A673 (cell line): ENCODE data around the gene TPD52L1. TPM values are rescaled to one million over a fixed set of nuclear protein-coding genes. Genes with fewer than 3 reads are reported as not detected.
A peak's percentile ranks its signal among the peaks of the same experiment; 100 is the strongest.

ENCODE experiments used
- BruUV-seq: library from RNA; stranded (reverse); fragments of 400-500 nt; replicated peaks from 2 replicates; lab custom pipeline; 2021; lab: Mats Ljungman, UMichigan
- CTCF ChIA-PET: fragments of 300-600 bp; sonication (Branson Sonifier 250); formaldehyde crosslinking; loops from one replicate; lab custom pipeline; 2022; ENCODE audit warnings: antibody characterized with exemption; lab: Charles Lee
- POLR2A ChIA-PET: fragments of 300-600 bp; sonication (Branson Sonifier 250); formaldehyde crosslinking; loops from one replicate; lab custom pipeline; 2022; ENCODE audit warnings: antibody characterized with exemption; ENCODE audit not compliant: low non-redundant PET; lab: Charles Lee
- DNase-seq: peaks from one replicate; pipeline ENCODE4 v3.0.0-alpha.2; 2015; ENCODE audit warnings: low spot score
- H3K27ac ChIP-seq: fragments of 200-600 bp; sonication (generic); 2 replicates; pipeline ENCODE4 v1.5.1; 2016; ENCODE audit warnings: mixed run types, low read depth, mild to moderate bottlenecking, mixed read lengths, antibody characterized with exemption, low read length; ENCODE audit not compliant: poor library complexity, severe bottlenecking
- H3K27me3 ChIP-seq: fragments of 200-600 bp; sonication (generic); replicated peaks from 2 replicates; pipeline ENCODE4 v1.6.1; 2017; ENCODE audit warnings: mixed run types, low read depth, mild to moderate bottlenecking, mixed read lengths, antibody characterized with exemption, low read length; ENCODE audit not compliant: insufficient read depth, poor library complexity
- H3K36me3 ChIP-seq: fragments of 200-600 bp; sonication (generic); 2 replicates; pipeline ENCODE4 v1.6.1; 2016; ENCODE audit warnings: mixed run types, mild to moderate bottlenecking, mixed read lengths, antibody characterized with exemption, low read length; ENCODE audit not compliant: insufficient read depth, poor library complexity, severe bottlenecking
- H3K4me1 ChIP-seq: fragments of 200-600 bp; sonication (generic); 2 replicates; pipeline ENCODE4 v1.6.1; 2017; ENCODE audit warnings: mixed run types, mild to moderate bottlenecking, mixed read lengths, antibody characterized with exemption, low read length; ENCODE audit not compliant: insufficient read depth, poor library complexity, severe bottlenecking
- H3K4me3 ChIP-seq: fragments of 200-600 bp; sonication (generic); 2 replicates; pipeline ENCODE4 v1.5.1; 2016; ENCODE audit warnings: low read depth, mixed run types, mild to moderate bottlenecking, mixed read lengths, low read length; ENCODE audit not compliant: poor library complexity, severe bottlenecking
- H3K9me3 ChIP-seq: fragments of 200-600 bp; sonication (generic); 2 replicates; pipeline ENCODE4 v1.6.1; 2016; ENCODE audit warnings: mixed run types, low read depth, mild to moderate bottlenecking, mixed read lengths, antibody characterized with exemption, low read length; ENCODE audit not compliant: poor library complexity, severe bottlenecking
- CTCF ChIP-seq: fragments of 300-800, 200-600 bp; sonication (generic); conservative IDR thresholded peaks from 2 replicates; pipeline ENCODE4 v1.5.1; 2017; ENCODE audit warnings: low read depth, mild to moderate bottlenecking, antibody characterized with exemption, low read length, moderate library complexity, mixed read lengths
- EZH2 ChIP-seq: fragments of 200-600 bp; sonication (generic); IDR thresholded peaks from 2 replicates; pipeline ENCODE4 v1.6.1; 2017; ENCODE audit warnings: borderline replicate concordance, low read depth, mild to moderate bottlenecking, mixed read lengths, antibody characterized with exemption, low read length; ENCODE audit not compliant: poor library complexity, severe bottlenecking
- intact Hi-C: fragments of 100-400 bp; cut with micrococcal nuclease; formaldehyde crosslinking; loops from one replicate; pipeline ENCODE4 v1.10.0; 2022; ENCODE audit not compliant: unreplicated experiment
- total RNA-seq: library from RNA; stranded (reverse); gene quantifications from 2 replicates; pipeline ENCODE4 v1.2.3, GENCODE V29; 2021

The TPD52L1 gene
- total RNA-seq, 1 experiment from 2014 or later: 2.0 TPM

- Histone ChIP-seq H3K4me1 (peaks cover 19% of the 10 kb centered on the region), H3K27ac (peak overlapping the region; percentile 73), H3K4me3 (no peak overlapping the region), H3K27me3 (no peaks in the 10 kb centered on the region), H3K9me3 (no peaks in the 10 kb centered on the region), H3K36me3 (no peaks in the 10 kb centered on the region)
- intact Hi-C loops: no loop called here
- ChIA-PET POLR2A (no interaction called here), CTCF (interaction anchor here (0.7 kb wide), 1 partner anchor 1261 kb away, joined by 12 read pairs; no protein-coding TSS in a partner anchor)
- TF ChIP-seq CTCF (no peak), EZH2 (no peak)
- no TSS peak for BruUV-seq
- DNase-seq: peak; percentile 68
Observed at GRCh38 chr6:125201961-125202729, 48.6 kb downstream of the TPD52L1 start.

- TF ChIP-seq CTCF: no peak
- no peak for TF ChIP-seq EZH2
- intact Hi-C loops: no loop called here
- ChIA-PET POLR2A (interaction anchor here (0.7 kb wide), 1 partner anchor 11 kb away, joined by 3 read pairs; no protein-coding TSS in a partner anchor), CTCF (no interaction called here)
- H3K4me3 ChIP-seq: no peak overlapping the region
- H3K4me1 ChIP-seq: peaks cover 15% of the 10 kb centered on the region
- no peak for DNase-seq
- H3K9me3 ChIP-seq: no peaks in the 10 kb centered on the region
- no peaks in the 10 kb centered on the region for H3K27me3 ChIP-seq
- no peak overlapping the region for H3K27ac ChIP-seq
- no TSS peak for BruUV-seq
- H3K36me3 ChIP-seq: no peaks in the 10 kb centered on the region
Observed at GRCh38 chr6:125203395-125203794, 49.8 kb downstream of the TPD52L1 start.

DNA sequence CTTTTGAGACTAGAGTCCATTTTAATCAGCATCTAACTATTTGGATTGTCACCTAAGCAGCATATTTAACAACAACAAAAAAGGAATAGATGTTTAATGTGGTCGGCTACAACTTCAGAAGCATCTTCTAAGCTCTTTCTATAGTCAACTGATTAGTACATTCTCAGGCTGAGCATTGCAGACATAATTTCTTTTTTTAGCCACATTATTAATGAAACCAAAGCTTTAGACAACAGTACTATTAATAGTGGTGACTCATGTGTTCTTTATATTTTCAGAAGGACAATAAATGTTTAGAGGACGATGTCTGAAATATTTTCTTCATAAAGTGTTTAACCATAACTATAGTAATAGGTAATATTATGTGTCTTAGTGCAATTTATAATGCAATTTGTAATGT lies 52.4 kb downstream of the TPD52L1 start:
- H3K4me3 ChIP-seq: no peak overlapping the region
- H3K4me1 ChIP-seq: peaks cover 15% of the 10 kb centered on the region
- H3K27me3 ChIP-seq: no peaks in the 10 kb centered on the region
- intact Hi-C loops: no loop called here
- DNase-seq: no peak
- no peak for TF ChIP-seq EZH2
- no TSS peak for BruUV-seq
- POLR2A ChIA-PET: no interaction called here
- CTCF ChIA-PET: no interaction called here
- no peaks in the 10 kb centered on the region for H3K9me3 ChIP-seq
- H3K27ac ChIP-seq: no peak overlapping the region
- H3K36me3 ChIP-seq: no peaks in the 10 kb centered on the region
